HEK293 (cell line): ENCODE data around the gene KRT80.
A peak's percentile ranks its signal among the peaks of the same experiment; 100 is the strongest.

Source experiments
- CTCF ChIP-seq: fragments of 450-650 bp; formaldehyde crosslinking; IDR thresholded peaks from 2 replicates; pipeline ENCODE4 v1.5.1; 2016; ENCODE audit warnings: missing biosample characterization, missing genetic modification characterization
- ELK4 ChIP-seq: IDR thresholded peaks from 2 replicates; pipeline ENCODE4 v1.6.1; 2011; ENCODE audit warnings: mild to moderate bottlenecking, low read depth, low read length, borderline replicate concordance
- ZNF239 ChIP-seq: fragments of 450-650 bp; formaldehyde crosslinking; IDR thresholded peaks from 2 replicates; pipeline ENCODE4 v1.5.1; 2016; ENCODE audit warnings: missing biosample characterization, missing genetic modification characterization
- TF ChIP-seq, protein P1 (sequence below): fragments of 450-650 bp; formaldehyde crosslinking; IDR thresholded peaks from 2 replicates; pipeline ENCODE4 v1.5.1; 2017; ENCODE audit warnings: missing biosample characterization, missing genetic modification characterization
- TF ChIP-seq, protein P2 (sequence below): fragments of 450-650 bp; formaldehyde crosslinking; IDR thresholded peaks from 2 replicates; pipeline ENCODE4 v1.5.1; 2016; ENCODE audit warnings: missing biosample characterization, missing genetic modification characterization, low read depth

DNA sequence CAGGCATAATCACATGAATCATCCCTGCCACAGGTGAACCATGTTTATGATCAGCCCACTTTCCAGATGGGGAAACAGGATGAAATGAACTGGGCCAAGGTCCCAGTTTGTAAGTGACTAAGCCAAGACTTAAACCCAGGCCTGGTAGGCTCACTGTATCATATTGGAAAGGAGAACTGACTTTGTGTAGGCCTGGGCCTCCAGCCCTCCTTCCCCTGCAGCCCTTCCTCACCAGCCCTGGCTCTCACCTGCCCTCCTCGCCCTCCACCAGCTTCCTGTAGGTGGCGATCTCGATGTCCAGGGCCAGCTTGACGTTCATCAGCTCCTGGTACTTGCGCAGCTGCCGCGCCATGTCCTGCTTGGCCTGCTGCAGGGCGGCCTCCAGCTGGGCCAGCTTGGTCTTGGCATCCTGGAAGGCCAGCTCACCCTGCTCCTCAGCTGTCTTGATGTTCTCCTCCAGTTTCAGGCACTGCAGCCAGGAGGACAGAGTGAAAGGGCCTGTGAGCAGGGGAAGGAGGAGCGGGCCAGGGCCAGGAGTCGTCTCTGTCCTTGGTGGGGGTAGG is 19.8 kb downstream of the KRT80 start:
- TF ChIP-seq, protein P1, sequence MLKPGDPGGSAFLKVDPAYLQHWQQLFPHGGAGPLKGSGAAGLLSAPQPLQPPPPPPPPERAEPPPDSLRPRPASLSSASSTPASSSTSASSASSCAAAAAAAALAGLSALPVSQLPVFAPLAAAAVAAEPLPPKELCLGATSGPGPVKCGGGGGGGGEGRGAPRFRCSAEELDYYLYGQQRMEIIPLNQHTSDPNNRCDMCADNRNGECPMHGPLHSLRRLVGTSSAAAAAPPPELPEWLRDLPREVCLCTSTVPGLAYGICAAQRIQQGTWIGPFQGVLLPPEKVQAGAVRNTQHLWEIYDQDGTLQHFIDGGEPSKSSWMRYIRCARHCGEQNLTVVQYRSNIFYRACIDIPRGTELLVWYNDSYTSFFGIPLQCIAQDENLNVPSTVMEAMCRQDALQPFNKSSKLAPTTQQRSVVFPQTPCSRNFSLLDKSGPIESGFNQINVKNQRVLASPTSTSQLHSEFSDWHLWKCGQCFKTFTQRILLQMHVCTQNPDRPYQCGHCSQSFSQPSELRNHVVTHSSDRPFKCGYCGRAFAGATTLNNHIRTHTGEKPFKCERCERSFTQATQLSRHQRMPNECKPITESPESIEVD: no peak
- TF ChIP-seq, protein P2, sequence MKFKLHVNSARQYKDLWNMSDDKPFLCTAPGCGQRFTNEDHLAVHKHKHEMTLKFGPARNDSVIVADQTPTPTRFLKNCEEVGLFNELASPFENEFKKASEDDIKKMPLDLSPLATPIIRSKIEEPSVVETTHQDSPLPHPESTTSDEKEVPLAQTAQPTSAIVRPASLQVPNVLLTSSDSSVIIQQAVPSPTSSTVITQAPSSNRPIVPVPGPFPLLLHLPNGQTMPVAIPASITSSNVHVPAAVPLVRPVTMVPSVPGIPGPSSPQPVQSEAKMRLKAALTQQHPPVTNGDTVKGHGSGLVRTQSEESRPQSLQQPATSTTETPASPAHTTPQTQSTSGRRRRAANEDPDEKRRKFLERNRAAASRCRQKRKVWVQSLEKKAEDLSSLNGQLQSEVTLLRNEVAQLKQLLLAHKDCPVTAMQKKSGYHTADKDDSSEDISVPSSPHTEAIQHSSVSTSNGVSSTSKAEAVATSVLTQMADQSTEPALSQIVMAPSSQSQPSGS (tag by site-specific recombination): no peak
- TF ChIP-seq ZNF239 (tag by site-specific recombination) (no peak), CTCF (tag by site-specific recombination) (peak; percentile 45), ELK4 (no peak)
